Smooth muscle cell (in vitro differentiated cells): ENCODE results near the gene GLIS2. TPM values are rescaled to one million over a fixed set of nuclear protein-coding genes. Genes with fewer than 3 reads are reported as not detected.

ENCODE experiments used
- DNase-seq: peaks from one replicate; lab custom pipeline; 2025; ENCODE audit not compliant: unreplicated experiment; lab: John Stamatoyannopoulos, UW
- H2AFZ ChIP-seq: fragments of 200-600 bp; sonication (generic); 2 replicates; pipeline ENCODE4 v1.6.0; 2016; ENCODE audit warnings: antibody characterized with exemption, low read depth, mild to moderate bottlenecking
- H3F3A ChIP-seq: fragments of 200-600 bp; sonication (generic); 2 replicates; pipeline ENCODE4 v1.6.0; 2017; ENCODE audit warnings: antibody characterized with exemption, low read depth
- H3K27ac ChIP-seq: fragments of 200-600 bp; sonication (generic); 2 replicates; pipeline ENCODE4 v1.5.1; 2016; ENCODE audit warnings: low read depth, mild to moderate bottlenecking
- H3K27me3 ChIP-seq: fragments of 200-600 bp; sonication (generic); 2 replicates; pipeline ENCODE4 v1.6.1; 2016; ENCODE audit warnings: low read depth, mild to moderate bottlenecking
- H3K36me3 ChIP-seq: fragments of 200-600 bp; sonication (generic); 2 replicates; pipeline ENCODE4 v1.5.1; 2016; ENCODE audit warnings: low read depth
- H3K4me1 ChIP-seq: fragments of 200-600 bp; sonication (generic); 2 replicates; pipeline ENCODE4 v1.5.1; 2016; ENCODE audit warnings: low read depth
- H3K4me2 ChIP-seq: fragments of 200-600 bp; sonication (generic); 2 replicates; pipeline ENCODE4 v1.6.0; 2016; ENCODE audit warnings: mild to moderate bottlenecking
- H3K4me3 ChIP-seq: fragments of 200-600 bp; sonication (generic); 2 replicates; pipeline ENCODE4 v1.5.1; 2016; ENCODE audit warnings: mild to moderate bottlenecking
- H3K79me2 ChIP-seq: fragments of 200-600 bp; sonication (generic); 2 replicates; pipeline ENCODE4 v1.6.0; 2016; ENCODE audit warnings: low read depth, mild to moderate bottlenecking
- H3K9ac ChIP-seq: fragments of 200-600 bp; sonication (generic); 2 replicates; pipeline ENCODE4 v1.6.0; 2016; ENCODE audit warnings: low read depth
- H3K9me3 ChIP-seq: fragments of 200-600 bp; sonication (generic); replicated peaks from 2 replicates; pipeline ENCODE4 v1.5.1; 2016; ENCODE audit warnings: low read depth
- H4K20me1 ChIP-seq: fragments of 200-600 bp; sonication (generic); 2 replicates; pipeline ENCODE4 v1.6.0; 2016; ENCODE audit warnings: low read depth
- CTCF ChIP-seq: fragments of 200-600 bp; sonication (generic); IDR thresholded peaks from 2 replicates; pipeline ENCODE4 v1.5.1; 2017; ENCODE audit warnings: borderline replicate concordance, mild to moderate bottlenecking, antibody characterized with exemption; ENCODE audit not compliant: insufficient read depth, poor library complexity, severe bottlenecking
- WGBS: methylation state at CpG from one replicate; pipeline ENCODE4 v1.1.7; 2016; ENCODE audit warnings: low lambda C conversion rate; 5-methylcytosine and 5-hydroxymethylcytosine counted together
- polyA plus RNA-seq: library from polyadenylated mRNA; unstranded; fragments of >200 nt; fragmentation: Nextera tagmentation; extraction: Ambion mirVana; gene quantifications from 2 replicates; pipeline ENCODE4 v1.2.1, GENCODE V29; 2016
- total RNA-seq: library from RNA; depleted of rRNA; stranded (reverse); fragments of >200 nt; gene quantifications from 2 replicates; pipeline ENCODE4 v1.2.3, GENCODE V29; 2014

The GLIS2 gene
- total and polyA plus RNA-seq, 2 experiments from 2014 or later, result 2.8 to 9.2 TPM

- H3K9ac ChIP-seq, result no peak overlapping the region
- peaks cover 6% of the 10 kb centered on the region for H3F3A ChIP-seq
- H3K36me3 ChIP-seq, result no peaks in the 10 kb centered on the region
- H3K79me2 ChIP-seq, result peaks cover 98% of the 10 kb centered on the region
- DNase-seq, result no peak
- peaks cover 62% of the 10 kb centered on the region for H4K20me1 ChIP-seq
- peaks cover 26% of the 10 kb centered on the region for H3K4me1 ChIP-seq
- no peak overlapping the region for H2AFZ ChIP-seq
- H3K4me3 ChIP-seq, result no peak overlapping the region
- WGBS, result 94% methylated on average over 6 of the region's 6 CpGs
- no peaks in the 10 kb centered on the region for H3K27me3 ChIP-seq
- no peak overlapping the region for H3K4me2 ChIP-seq
- H3K9me3 ChIP-seq, result no peaks in the 10 kb centered on the region
- H3K27ac ChIP-seq, result peak overlapping the region; percentile 30
- TF ChIP-seq CTCF, result no peak
These were observed 9.4 kb downstream of the GLIS2 start for GRCh38 chr16:4325253-4325758.

GRCh38 chr16:4327386-4328045, 11.6 kb downstream of the GLIS2 start:
- Histone ChIP-seq H3K9ac (peak overlapping the region; percentile 16), H3F3A (peaks cover 6% of the 10 kb centered on the region), H2AFZ (no peak overlapping the region), H3K9me3 (no peaks in the 10 kb centered on the region), H3K36me3 (no peaks in the 10 kb centered on the region), H3K27me3 (no peaks in the 10 kb centered on the region), H3K4me2 (peak overlapping the region; percentile 96), H4K20me1 (peaks cover 69% of the 10 kb centered on the region), H3K79me2 (peaks cover 95% of the 10 kb centered on the region), H3K27ac (peak overlapping the region; percentile 47), H3K4me1 (peaks cover 22% of the 10 kb centered on the region), H3K4me3 (peak overlapping the region; percentile 76)
- WGBS, result 22% methylated on average over 8 of the region's 57 CpGs
- TF ChIP-seq CTCF, result no peak
- no peak for DNase-seq

GRCh38 chr16:4328046-4328781, 12.3 kb downstream of the GLIS2 start:
- peaks cover 6% of the 10 kb centered on the region for H3F3A ChIP-seq
- no peaks in the 10 kb centered on the region for H3K9me3 ChIP-seq
- 16% methylated on average over 18 of the region's 30 CpGs for WGBS
- peak overlapping the region; percentile 47 for H3K27ac ChIP-seq
- H3K4me2 ChIP-seq, result peak overlapping the region; percentile 96
- DNase-seq, result peak; percentile 57
- peaks cover 22% of the 10 kb centered on the region for H3K4me1 ChIP-seq
- H4K20me1 ChIP-seq, result peaks cover 71% of the 10 kb centered on the region
- H3K79me2 ChIP-seq, result peaks cover 95% of the 10 kb centered on the region
- peak overlapping the region; percentile 76 for H3K4me3 ChIP-seq
- peak; percentile 41 for TF ChIP-seq CTCF
- H3K9ac ChIP-seq, result peak overlapping the region; percentile 16
- no peaks in the 10 kb centered on the region for H3K36me3 ChIP-seq
- no peak overlapping the region for H2AFZ ChIP-seq
- no peaks in the 10 kb centered on the region for H3K27me3 ChIP-seq
